Activated CD8-positive, alpha-beta memory T cell treated with anti-CD3 and anti-CD28 coated beads, Interleukin-2, amount 50 U/mL, for 24 hours (primary cell): ENCODE measurements around the gene FLOT2.
"Not testable (repeated sequence)": the region's sequence is repeated elsewhere in the genome, so short reads cannot be mapped to it uniquely, and the experiment has no call there.

Experiments
- DNase-seq: peaks from one replicate; pipeline ENCODE4 v3.0.0-alpha.2; 2020; ENCODE audit errors: extremely low read depth

Gene FLOT2

DNA sequence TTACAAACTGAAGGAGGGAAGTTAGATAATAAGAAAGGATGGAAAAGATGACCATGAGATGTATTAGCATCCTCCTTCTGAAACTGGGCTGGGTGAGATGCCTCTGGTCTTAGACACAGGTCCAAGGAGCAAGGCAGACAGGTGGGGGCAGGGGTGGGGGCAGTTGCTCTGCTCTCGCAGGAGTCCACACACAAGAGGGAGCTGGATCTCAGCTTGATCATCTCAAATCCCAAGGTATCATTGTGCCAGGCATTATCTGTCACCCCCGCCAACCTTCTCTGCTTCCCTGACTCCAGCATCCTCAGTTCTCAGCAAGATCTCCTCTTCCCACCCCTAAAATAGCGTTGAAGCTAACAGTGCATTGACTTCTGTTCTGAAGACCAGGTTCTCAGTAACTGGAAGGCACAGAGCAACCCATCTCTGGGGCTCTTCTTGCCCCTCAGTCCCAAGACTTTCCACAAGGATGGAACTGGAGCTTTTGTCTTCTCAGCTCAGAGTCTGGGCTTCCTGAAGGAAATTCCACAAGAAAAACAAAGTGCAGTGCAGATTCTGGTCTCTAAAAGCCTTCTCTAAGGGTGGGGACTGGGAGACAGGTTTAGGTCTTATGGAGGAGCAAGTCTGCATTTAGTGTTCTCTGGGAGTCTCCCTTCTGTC is 1.6 kb downstream of the FLOT2 start:
- no peak for DNase-seq

- DNase-seq: not testable (repeated sequence)
Measured at GRCh38 chr17:28893248-28894183, 4.0 kb downstream of the FLOT2 start.

DNA sequence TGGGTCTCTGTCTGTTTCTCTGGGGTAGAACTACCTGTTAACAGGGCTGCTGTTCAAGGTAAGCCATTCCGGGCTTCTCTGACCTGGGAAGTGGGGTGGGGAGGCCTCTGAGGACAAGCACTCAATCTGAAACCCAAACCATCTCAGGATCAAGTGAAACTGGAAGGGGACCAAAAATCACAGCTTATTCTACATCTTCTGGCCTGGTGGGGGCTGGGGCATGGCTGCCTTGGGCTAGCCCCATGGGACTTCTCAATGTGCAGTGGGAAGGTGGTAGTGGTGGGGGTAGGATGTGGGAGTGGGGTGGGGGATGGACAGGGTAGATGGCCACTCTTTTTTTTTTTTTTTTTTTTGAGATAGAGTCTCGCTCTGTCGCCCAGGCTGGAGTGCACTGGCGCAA is 5.5 kb downstream of the FLOT2 start:
- no peak for DNase-seq

GRCh38 chr17:28891201-28891600 is 6.3 kb downstream of the FLOT2 start:
- no peak for DNase-seq

DNA sequence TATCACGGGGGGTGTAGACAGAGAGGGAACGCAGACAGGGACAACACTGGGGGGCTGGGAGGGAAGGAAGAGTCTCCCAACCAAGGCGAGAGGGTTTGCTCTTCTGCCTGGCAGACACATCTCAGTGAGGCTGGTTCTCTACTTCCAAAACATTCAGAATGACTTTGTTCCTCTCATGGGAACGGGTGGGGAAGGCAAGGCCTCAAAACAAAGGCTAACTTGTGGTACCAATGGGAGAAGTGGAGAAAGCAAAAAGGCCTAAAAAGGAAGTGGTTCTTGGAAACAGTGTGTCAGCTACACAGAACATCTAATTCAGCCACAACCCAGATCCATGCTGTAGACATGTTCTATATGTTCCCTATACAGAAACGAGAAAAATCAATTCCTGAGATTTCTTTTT is 7.5 kb downstream of the FLOT2 start:
- DNase-seq: no peak

DNA sequence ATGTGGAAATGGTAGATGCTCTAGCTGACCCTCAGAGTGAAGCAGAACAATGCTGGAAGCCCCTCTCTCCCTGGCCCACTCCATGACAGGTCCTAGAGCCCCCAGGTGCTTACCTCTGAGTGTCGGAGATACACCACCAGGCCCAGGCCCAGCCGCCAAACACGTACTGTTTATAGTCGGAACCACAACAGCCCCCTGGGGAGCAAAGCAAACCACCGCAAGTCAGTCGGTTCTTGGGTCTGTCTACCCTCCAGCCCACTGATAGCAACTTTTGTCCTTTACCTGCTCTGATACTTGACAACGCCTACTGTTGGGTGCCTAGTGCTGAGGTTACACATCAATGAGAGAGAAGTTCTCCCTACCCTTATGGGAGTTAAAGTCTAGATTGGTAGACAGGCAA is 8.7 kb downstream of the FLOT2 start:
- no peak for DNase-seq

- DNase-seq: no peak
Measured at GRCh38 chr17:28887871-28888471, 9.6 kb downstream of the FLOT2 start.

DNA sequence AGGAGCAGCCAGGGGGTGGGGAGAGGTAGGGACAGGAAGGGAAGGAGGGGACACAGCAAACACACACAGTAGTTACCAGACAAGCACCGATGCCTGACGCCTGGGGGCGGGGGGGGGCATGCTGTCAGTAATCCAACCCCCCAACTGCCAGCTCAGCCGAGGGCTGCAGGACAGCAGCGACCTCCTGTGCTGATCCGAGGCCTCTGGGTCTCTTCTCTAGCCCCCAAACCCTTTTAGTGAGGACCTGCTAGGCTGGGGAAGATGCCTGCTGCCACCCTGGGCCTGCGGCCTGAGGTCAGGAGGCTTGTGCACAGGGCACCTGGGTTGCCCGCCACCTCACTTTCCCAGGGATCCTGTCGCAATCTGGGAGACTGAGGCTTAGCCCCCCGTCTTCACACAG is 11.6 kb downstream of the FLOT2 start:
- no peak for DNase-seq

GRCh38 chr17:28885363-28885762 is 12.2 kb downstream of the FLOT2 start:
- no peak for DNase-seq

GRCh38 chr17:28883967-28884702 is 13.4 kb downstream of the FLOT2 start:
- no peak for DNase-seq

GRCh38 chr17:28882154-28882895 is 15.2 kb downstream of the FLOT2 start:
- no peak for DNase-seq

DNA sequence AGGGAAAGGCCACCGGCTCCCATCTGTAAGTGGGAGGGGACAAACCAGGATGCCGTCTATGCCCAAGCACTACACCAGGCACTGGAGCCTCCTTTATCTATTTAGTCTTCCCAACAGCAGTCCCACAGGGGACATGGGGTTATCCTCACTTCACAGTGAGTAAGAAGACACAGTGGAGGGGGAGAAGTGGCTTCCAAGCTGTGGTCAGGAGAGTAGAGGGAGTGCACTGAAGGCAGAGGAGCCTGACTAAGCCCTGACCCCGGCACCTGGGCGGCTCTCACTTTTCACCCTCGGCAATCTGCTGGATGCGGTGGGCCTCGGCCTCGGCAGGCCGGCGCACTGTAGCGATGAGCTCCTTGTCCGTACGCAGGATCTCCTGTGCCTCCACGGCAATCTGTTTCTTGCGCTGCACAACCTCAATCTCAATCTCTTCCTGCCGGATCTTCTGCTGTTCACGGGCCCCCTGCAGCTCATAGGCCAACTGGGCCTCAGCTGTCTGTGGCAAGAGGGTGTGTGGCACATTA is 15.9 kb downstream of the FLOT2 start:
- no peak for DNase-seq

DNA sequence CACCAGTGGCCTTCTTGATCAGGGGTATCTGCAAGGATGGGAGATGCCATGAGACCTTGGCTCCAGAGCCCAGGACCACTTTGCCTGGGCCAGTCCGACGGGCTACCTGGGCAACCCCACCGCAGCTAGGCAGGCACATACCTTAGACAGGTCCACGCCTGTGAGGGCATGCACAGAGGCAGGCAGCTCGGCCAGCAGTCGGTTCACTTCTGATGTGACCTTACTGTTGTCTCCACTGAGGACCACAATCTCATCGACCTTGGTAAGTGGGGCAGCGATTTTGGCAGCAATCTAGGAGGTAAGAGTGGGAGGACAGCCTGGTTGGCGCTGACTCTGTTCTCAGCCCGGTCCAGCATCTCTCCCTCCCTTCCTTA is 17.0 kb downstream of the FLOT2 start:
- DNase-seq: no peak

- no peak for DNase-seq
Measured at GRCh38 chr17:28879886-28880571, 17.5 kb downstream of the FLOT2 start.

GRCh38 chr17:28878981-28879380 is 18.6 kb downstream of the FLOT2 start:
- no peak for DNase-seq

DNA sequence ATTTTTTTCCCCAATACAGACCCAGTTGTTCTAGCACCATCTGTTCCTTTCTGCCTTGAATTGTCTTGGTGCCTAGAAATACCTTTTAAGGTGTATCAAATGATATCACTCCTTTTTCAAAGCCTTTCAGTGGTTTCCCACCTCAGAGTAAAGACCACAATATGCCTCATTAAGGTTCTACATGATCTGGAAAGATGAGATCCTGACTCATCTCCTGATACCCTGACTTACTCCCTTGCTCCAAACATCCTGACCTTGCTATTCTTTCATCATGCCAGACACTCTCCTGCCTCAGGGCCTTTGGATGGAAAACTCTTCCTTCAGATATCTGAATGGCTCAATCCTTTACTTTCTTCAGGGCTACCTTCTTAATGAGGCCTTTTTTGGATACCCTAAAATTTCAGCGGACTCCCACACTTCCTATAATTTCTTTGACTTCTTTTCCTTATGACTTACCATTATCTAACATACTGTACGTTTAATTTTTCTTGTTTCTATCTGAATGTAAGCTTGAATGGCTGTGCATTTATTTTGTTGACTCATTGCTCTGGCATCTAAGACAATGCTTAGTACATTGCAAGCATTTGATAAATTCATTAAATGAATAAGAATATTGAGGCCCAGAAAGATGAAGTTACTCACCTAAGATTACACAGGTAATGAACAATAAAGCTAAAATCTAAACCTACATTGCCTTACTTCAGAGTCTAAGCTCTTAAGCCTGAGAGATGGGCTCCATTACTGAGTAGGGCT is 19.2 kb downstream of the FLOT2 start:
- no peak for DNase-seq

DNA sequence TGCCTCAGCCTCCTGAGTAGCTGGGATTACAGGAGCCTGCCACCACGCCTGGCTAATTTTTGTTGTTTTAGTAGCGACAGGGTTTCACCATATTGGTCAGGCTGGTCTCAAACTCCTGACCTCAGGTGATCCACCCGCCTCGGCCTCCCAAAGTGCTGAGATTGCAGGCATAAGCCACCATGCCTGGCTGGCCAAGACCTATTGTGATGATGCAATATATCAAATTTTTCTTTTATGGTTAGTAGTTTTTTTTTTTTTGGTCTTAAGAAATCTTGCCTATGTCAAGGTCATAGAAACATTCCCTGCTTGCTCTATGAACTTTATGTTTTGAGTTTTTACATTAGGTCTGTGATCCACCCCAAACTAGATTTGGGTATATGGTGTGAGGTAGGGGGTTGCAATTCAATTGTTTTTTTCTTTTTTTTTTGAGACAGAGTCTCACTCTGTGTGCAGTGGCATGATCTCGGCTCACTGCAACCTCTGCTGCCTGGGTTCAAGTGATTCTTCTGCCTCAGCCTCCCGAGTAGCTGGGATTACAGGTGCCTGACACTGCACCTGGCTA is 20.3 kb downstream of the FLOT2 start:
- DNase-seq: not testable (repeated sequence)

DNA sequence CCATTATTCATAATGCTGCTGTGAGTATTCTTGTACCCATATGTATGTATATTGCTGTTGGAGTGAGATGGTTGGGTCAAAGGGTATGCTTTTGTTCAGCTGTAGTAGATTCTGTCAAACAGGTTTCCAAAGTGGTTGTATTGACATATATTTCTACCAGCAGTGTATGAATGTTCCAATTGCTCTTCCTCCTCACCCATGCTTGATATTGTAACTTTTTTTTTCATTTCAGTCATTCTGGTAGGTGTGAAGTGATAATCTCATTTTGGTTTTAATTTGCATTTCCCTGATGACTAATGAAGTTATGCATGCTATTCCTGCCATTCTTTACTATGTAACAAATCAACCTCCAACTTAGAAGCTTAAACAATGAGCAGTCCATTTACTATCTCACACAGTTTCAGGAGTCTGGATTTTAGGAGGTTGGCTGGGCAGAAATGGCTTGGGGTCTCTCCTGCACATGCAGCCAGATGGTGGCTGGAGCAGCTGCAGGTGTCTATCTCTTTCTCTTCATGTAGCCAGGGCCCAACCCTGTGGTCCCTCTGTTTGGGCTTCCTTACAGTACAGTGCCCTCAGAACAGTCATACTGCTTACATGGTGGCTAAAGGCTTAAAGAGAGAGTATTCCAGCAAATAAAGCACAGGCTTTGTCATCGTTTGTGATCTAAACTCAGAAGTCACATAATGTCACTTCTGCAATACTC is 21.5 kb downstream of the FLOT2 start:
- DNase-seq: no peak

DNA sequence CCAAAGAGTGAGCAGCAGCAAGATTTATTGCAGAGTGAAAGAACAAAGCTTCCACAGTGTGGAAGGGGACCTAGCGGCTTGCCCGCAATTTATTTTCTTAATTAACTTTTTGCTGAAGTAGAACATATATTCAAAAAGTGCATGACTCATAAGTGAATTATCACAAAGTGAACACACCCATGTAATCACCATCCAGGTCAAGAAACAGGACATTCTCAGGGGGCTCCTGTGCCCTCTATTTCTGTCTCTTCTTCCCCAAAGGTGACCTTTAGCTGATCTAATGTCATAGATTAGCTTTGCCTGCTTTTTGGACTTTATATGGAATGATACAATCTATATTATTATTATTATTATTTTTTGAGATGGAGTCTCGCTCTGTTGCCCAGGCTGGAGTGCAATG is 22.8 kb downstream of the FLOT2 start:
- no peak for DNase-seq
